Adrenal gland (tissue), 12 donors: ENCODE measurements around the gene VPS33B. TPM values are rescaled to one million over a fixed set of nuclear protein-coding genes. Genes with fewer than 3 reads are reported as not detected.
A peak's percentile ranks its signal among the peaks of the same experiment; 100 is the strongest.
"Not testable (repeated sequence)": the region's sequence is repeated elsewhere in the genome, so short reads cannot be mapped to it uniquely, and the experiment has no call there.

ENCODE experiments used
- DNase-seq, 7 donors: peaks; one replicate each; pipeline ENCODE4 v3.0.0-alpha.2; 2019 to 2020
- H3K27ac ChIP-seq, 5 donors: fragments of 200-600 bp; sonication (generic) in 4 of 5; 1 replicate in 3 of 5; 2 replicates in 2 of 5; pipeline versions ENCODE4 v1.5.1 to v1.8.0; 2016 to 2020; ENCODE audit warnings: mild to moderate bottlenecking in 1 of 5
- H3K27me3 ChIP-seq: fragments of 200-600 bp; 2 replicates; pipeline ENCODE4 v1.8.0; 2021
- H3K36me3 ChIP-seq, 2 donors: fragments of 200-600 bp; replicated peaks in 1 of 2; 1 replicate in 1 of 2; 2 replicates in 1 of 2; pipeline versions ENCODE4 v1.5.1 to v1.8.0; 2018 to 2022
- H3K4me1 ChIP-seq, 2 donors: fragments of 200-600 bp; replicated peaks in 1 of 2; 1 replicate in 1 of 2; 2 replicates in 1 of 2; pipeline versions ENCODE4 v1.5.1 to v1.8.0; 2018 to 2021
- H3K4me3 ChIP-seq, 4 donors: fragments of 200-600 bp; sonication (generic) in 3 of 4; one replicate each; pipeline ENCODE4 v1.5.1; 2016 to 2018
- H3K9me3 ChIP-seq, 3 donors: fragments of 200-600 bp; sonication (generic) in 1 of 3; replicated peaks in 1 of 3; 1 replicate in 2 of 3; 2 replicates in 1 of 3; pipeline versions ENCODE4 v1.5.1 to v1.8.0; 2016 to 2021
- POLR2A ChIP-seq, 2 donors: fragments of 450-650 bp; IDR thresholded peaks; one replicate each; pipeline ENCODE4 v1.6.1; 2017; ENCODE audit warnings: antibody characterized with exemption in 2 of 2, mild to moderate bottlenecking in 2 of 2, moderate library complexity in 1 of 2
- WGBS, 4 donors: extraction: QIAGEN DNeasy Blood & Tissue Kit in 2 of 4; methylation state at CpG; one replicate each; pipeline versions ENCODE4 v1.1.5 to v1.1.7; 2013 to 2017; 5-methylcytosine and 5-hydroxymethylcytosine counted together
- intact Hi-C, 2 donors: fragments of 100-400 bp; cut with DNase I; formaldehyde crosslinking; loops; one replicate each; pipeline versions ENCODE4 v1.14.1 to v1.15.0; 2022 to 2023
- polyA plus RNA-seq, 3 donors: library from polyadenylated mRNA; stranded (reverse); fragments of 200-250 nt in 2 of 3; fragments of 350-450 nt in 1 of 3; fragmentation: Illumina TruSeq in 1 of 3; extraction: RNeasy Lipid Tissue Mini Kit (QIAGEN cat#74804) in 1 of 3; gene quantifications; one replicate each; pipeline ENCODE4 v1.2.3, GENCODE V29; 2013 to 2014
- total RNA-seq, 9 donors: library from RNA; depleted of rRNA in 4 of 9; stranded (reverse); fragments of >200 nt in 4 of 9; fragments of 120-200 nt in 1 of 9; fragmentation: NEBNext Ultra II Directional in 1 of 9; extraction: Animal tissue kit (Norgen Biotek cat#: 25700) in 1 of 9; gene quantifications; one replicate each; pipeline versions ENCODE4 v1.1.0 to v1.2.4, GENCODE V29; 2013 to 2023
- TF ChIP-seq, protein P1 (sequence below), 6 experiments: fragments of 450-650 bp in 4 of 6; fragments of 200-600 bp in 2 of 6; sonication (generic) in 1 of 6; IDR thresholded peaks; 1 replicate in 5 of 6; 2 replicates in 1 of 6; pipeline versions ENCODE4 v1.5.1 to v1.8.0; 2016 to 2021; ENCODE audit warnings: antibody characterized with exemption in 6 of 6, mild to moderate bottlenecking in 2 of 6, moderate library complexity in 1 of 6
- donor health status: healthy with polysubstance abuse.
- donor health status: Bipolar disorder and iron deficiency.
- donor health status: DM: yes; HTN: yes; CAD: no.
- donor health status: DM: no; HTN: no; CAD: no.
- donor health status: DM: no; HTN: no; CAD: no.
- donor health status: DM: yes; HTN: yes; CAD: no.

Gene VPS33B
- total and polyA plus RNA-seq, 12 donors: 9.1 to 23.8 (median 15.6) TPM

DNA sequence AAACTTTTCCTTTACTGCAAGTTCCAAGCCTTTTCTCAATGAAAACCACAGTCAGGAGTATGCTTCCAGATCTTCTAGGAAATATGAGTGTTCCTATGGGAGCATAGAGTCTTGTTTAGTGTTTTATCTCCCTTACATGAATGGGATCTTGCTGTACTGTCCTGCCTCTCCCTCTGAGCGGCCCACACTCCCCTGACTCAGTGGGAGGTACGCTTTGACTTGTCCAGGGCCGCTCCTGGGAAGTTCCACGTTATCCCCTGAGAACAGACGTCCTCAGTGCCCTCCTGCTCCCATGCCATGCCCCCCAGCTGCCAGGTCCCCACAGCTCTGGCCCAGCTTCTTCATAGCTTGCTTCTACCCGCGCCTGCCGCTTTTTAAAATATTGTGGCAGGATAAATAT is 28.9 kb upstream of the VPS33B start:
- DNase-seq: no peak
- whole genome bisulfite sequencing, 4 donors: 68 to 80% (median 75%) methylated on average over 8 of the region's 8 CpGs
- no peaks in the 10 kb centered on the region for H3K9me3 ChIP-seq
- H3K4me3 ChIP-seq: no peak overlapping the region
- no peaks in the 10 kb centered on the region for H3K36me3 ChIP-seq
- intact Hi-C loops: no loop called here
- no peak overlapping the region for H3K27ac ChIP-seq
- H3K4me1 ChIP-seq: no peaks in the 10 kb centered on the region
- peaks cover 16% of the 10 kb centered on the region for H3K27me3 ChIP-seq
- TF ChIP-seq, protein P1, sequence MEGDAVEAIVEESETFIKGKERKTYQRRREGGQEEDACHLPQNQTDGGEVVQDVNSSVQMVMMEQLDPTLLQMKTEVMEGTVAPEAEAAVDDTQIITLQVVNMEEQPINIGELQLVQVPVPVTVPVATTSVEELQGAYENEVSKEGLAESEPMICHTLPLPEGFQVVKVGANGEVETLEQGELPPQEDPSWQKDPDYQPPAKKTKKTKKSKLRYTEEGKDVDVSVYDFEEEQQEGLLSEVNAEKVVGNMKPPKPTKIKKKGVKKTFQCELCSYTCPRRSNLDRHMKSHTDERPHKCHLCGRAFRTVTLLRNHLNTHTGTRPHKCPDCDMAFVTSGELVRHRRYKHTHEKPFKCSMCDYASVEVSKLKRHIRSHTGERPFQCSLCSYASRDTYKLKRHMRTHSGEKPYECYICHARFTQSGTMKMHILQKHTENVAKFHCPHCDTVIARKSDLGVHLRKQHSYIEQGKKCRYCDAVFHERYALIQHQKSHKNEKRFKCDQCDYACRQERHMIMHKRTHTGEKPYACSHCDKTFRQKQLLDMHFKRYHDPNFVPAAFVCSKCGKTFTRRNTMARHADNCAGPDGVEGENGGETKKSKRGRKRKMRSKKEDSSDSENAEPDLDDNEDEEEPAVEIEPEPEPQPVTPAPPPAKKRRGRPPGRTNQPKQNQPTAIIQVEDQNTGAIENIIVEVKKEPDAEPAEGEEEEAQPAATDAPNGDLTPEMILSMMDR (IDR thresholded peaks at IDR 0.05): no peak
- no peak for TF ChIP-seq POLR2A (IDR thresholded peaks at IDR 0.05)

DNA sequence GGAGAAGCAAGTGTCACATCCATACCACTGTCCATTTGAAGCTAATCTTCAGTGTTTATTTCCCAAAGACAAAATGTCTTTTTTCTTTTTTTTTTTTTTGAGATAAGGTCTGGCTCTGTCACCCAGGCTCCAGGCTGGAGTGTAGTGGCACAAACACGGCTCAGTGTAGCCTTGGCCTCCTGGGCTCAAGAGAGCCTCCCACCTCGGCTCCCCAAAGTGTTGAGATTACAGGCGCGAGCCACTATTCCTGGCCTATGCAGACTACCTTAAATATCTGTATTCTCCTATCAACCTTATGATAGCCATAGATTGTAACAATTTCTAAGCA is 27.7 kb upstream of the VPS33B start:
- intact Hi-C loops: no loop called here
- no peaks in the 10 kb centered on the region for H3K4me1 ChIP-seq
- H3K36me3 ChIP-seq: no peaks in the 10 kb centered on the region

DNA sequence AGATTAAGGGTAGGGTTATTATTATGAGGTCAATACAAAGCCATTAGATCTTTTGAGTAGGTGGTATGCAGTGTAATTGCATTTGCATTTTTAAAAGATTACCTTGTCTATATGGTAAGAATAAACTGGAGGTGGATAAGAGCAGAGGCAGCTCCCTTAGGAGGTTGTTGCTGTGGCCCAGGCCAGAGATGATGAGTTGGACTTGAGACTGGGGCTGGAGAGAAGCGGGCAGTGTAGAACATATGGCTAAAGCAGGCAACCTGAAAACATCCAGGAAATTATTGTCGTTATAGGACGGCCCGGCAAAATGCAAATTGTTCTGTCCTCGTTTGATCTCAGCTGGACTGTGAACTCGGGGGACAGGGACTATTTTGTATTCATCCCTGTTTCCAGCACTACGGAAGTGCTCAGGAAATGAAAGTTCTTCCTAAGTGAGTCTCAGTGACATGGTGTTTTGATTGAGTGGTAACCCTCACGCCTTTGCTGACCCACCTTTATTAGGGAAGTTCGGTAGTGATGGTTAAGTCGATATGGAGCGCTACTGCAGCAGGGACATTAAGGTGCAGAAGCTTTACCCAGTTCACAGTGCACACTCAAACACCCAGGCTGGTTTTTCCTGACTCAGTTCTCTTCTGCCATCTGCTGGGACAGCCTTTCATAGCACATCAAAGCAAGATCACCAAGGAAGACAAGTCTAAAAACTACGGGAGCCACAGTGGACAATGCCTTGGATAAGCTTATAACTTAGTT is 27.2 kb upstream of the VPS33B start:
- Histone ChIP-seq H3K4me1 (no peaks in the 10 kb centered on the region), H3K27ac (no peak overlapping the region), H3K36me3 (no peaks in the 10 kb centered on the region), H3K9me3 (no peaks in the 10 kb centered on the region), H3K27me3 (peaks cover 14% of the 10 kb centered on the region), H3K4me3 (no peak overlapping the region)
- DNase-seq: peak; percentile 60 to 88 (median 70)
- intact Hi-C loops: no loop called here
- 21 to 28% (median 25%) methylated on average over 8 to 12 of the region's 12 CpGs for WGBS, 4 donors
- TF ChIP-seq, protein P1 (IDR thresholded peaks at IDR 0.05): peak; percentile 11 to 69 (median 62)
- TF ChIP-seq POLR2A (IDR thresholded peaks at IDR 0.05): no peak

More for the DNA sequence above, 27.7 kb upstream of the VPS33B start:
- peaks cover 14% of the 10 kb centered on the region for H3K27me3 ChIP-seq
- no peak overlapping the region for H3K27ac ChIP-seq
- no peak overlapping the region for H3K4me3 ChIP-seq
- H3K9me3 ChIP-seq: no peaks in the 10 kb centered on the region
- TF ChIP-seq, protein P1 (IDR thresholded peaks at IDR 0.05): no peak
- no peak for TF ChIP-seq POLR2A (IDR thresholded peaks at IDR 0.05)
- 26 to 30% (median 29%) methylated on average over 4 of the region's 4 CpGs for WGBS, 4 donors
- no peak for DNase-seq

DNA sequence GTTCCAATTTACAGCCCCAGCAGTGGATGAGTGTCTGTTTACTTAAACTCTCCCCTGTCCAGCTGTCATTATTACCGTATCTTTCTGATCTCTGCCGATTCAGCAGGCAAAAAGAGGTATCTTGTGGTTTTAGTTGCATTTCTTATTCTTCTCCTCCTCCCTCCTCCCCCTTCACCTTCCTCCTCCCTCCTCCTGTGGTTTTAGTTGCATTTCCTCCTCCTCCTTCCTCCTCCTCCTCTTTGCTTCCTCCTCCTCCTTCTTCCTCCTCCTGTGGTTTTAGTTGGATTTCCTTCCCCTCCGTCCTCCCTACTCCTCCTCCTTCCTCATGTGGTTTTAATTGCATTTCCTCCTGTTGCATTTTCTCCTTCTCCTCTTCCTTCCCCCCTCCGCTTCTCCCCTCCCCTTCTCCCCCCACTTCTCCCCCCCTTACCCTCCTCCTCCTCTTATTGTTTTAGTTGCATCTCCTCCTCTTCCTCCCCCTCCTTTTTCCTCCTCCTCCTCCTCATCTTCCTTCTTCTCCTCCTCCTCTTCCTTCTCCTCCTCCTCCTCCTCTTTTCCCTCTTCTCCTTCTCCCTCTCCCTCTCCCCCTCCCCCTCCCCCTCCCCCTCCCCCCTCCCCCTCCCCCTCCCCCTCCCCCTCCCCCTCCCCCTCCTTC is 25.3 kb upstream of the VPS33B start:
- intact Hi-C loops: no loop called here
- Histone ChIP-seq H3K9me3 (no peaks in the 10 kb centered on the region), H3K36me3 (no peaks in the 10 kb centered on the region), H3K27me3 (peaks cover 2% of the 10 kb centered on the region), H3K27ac (no peak overlapping the region), H3K4me3 (no peak overlapping the region), H3K4me1 (no peaks in the 10 kb centered on the region)
- TF ChIP-seq POLR2A (IDR thresholded peaks at IDR 0.05): no peak
- TF ChIP-seq, protein P1 (IDR thresholded peaks at IDR 0.05): no peak
- 24 to 41% (median 32%) methylated on average over 3 to 4 of the region's 4 CpGs for WGBS, 4 donors
- no peak for DNase-seq

DNA sequence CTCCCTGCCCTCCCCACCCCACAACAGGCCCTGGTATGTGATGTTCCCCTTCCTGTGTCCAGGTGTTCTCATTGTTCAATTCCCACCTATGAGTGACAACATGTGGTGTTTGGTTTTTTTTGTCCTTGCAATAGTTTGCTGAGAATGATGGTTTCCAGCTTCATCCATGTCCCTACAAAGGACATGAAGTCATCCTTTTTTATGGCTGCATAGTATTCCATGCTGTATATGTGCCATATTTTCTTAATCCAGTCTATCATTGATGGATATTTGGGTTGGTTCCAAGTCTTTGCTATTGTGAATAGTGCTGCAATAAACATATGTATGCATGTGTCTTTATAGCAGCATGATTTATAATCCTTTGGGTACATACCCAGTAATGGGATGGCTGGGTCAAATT is 23.7 kb upstream of the VPS33B start:
- H3K36me3 ChIP-seq, H3K9me3 ChIP-seq, H3K4me3 ChIP-seq, H3K27ac ChIP-seq, intact Hi-C loops, H3K4me1 ChIP-seq, H3K27me3 ChIP-seq, DNase-seq: not testable (repeated sequence)
